Frontal cortex (tissue), 4 donors: ENCODE data around the gene ASPSCR1. TPM values are rescaled to one million over a fixed set of nuclear protein-coding genes. Genes with fewer than 3 reads are reported as not detected.

ENCODE experiments used
- DNase-seq, 2 donors: peaks; one replicate each; pipeline ENCODE4 v3.0.0; 2012; ENCODE audit warnings: low spot score in 2 of 2
- FAIRE-seq: peaks from 2 replicates; lab custom pipeline; 2012; peaks lifted over from hg19 to GRCh38; lab: Jason Lieb, UNC
- total RNA-seq: library from RNA; depleted of rRNA; stranded (reverse); fragments of >200 nt; gene quantifications from one replicate; pipeline ENCODE4 v1.2.3, GENCODE V29; 2014
- donor health status: control.
- donor health status: control.
- donor health status: control.

ASPSCR1 gene
- total RNA-seq, 1 donor from 2014 or later: 13.5 TPM

DNA sequence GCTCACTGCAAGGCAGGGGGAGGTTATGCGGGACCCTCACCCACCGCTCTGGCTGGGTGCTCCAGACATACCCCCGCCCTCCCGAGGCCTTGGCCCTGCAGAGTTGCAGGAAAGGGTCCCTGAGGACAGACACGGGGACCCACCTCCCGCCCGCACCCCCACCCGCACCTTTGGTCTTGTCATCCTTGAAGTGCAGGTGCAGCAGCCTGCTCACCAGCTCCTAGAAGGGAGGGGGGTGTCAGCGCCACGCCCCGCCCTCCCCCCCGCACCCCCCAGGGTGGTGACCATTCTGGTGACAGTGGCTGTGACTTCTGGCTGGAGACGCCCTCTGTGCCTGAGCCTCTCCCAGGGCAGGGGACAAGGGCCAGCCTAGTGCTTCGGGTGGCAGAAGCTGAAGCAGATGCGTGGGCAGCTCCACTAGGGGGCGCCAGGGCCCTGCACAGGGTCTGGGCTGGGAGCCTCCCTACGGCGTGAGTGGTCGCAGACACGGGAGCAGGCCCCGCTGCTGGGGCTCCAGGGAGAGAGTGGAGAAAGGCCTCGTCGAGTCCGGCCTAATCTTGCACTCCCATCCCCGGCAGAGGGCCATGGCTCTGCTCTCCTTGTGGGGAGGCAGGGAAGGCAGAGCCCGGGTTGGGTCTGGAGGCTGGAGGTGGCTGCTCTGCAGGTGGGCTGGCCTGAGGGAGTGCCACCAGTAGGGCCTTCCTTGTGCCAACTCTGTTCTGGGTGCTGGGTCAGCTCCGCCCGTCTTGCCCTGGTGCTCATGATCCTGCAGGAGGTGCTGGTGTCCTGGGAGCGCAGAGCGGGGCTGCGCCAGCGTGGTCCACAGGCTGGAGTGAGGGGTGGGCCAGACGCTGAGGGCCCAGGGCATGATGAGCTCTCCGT, 42.5 kb downstream of the ASPSCR1 start:
- DNase-seq: no peak
- no peak for FAIRE-seq

DNA sequence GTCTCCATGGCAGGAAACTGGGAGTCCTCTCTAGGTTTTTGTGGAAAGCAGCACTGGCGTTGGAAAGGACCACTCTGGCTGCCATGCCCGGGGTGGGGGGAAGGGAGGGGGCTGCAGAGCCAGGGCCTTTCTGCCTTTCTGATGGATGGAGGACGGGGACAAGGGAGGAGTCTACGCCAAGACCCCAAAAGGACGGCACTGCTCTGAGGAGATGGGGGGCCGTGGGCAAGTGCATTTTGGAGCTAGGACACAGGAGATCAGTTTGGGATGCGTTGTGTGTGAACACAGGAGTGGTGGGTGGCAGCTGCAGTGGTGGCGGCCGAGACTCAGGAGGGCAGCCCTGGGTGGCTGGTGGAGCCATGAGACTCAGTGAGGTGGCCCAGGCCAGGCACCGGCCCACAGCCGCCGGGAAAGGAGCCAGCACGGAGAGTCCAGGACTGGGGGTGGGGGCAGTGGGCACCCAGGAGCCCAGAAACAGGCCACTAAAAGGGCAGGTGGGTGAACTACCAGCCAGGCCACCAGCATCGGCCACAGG, 43.2 kb downstream of the ASPSCR1 start:
- DNase-seq (no peak), FAIRE-seq (no peak)

DNA sequence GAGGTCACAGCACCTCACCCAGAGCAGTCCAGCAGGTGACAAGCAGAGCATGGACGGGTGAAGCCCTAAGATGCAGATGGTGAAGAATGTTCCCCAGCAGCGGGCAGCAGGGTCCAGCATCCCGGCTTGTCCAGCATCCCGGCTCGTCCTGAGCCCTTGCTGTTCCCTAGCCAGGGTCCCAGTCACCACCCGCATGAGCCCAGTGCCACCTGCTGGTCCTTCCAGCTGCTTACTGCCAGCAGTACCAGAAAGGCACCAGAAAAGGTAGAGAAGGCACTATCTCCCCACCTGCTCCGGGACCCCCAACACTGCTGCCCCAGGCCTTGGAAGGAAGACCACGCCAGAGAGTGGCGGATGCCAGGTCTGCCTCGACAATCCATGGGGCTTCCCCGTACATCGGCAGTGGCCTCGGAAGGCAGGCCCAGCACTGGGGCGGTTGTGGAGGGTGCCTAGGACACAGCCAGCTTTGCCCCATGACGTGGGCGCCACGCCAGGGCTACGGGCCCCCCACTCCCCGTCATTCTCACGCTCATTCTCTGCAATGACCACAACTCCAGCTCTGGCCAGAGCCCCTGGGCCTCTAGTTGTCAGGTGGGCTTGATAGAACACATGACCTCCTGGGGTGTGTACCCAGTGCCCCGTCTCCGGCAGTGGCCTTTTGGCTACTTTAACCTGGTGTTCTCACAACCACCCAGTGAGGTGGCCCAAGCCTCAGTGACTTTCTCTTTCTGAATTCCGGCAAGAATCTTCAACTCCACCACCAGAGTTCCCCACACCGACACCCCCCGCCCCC, 43.9 kb downstream of the ASPSCR1 start:
- FAIRE-seq (no peak), DNase-seq (peak; percentile 78 to 84)

DNA sequence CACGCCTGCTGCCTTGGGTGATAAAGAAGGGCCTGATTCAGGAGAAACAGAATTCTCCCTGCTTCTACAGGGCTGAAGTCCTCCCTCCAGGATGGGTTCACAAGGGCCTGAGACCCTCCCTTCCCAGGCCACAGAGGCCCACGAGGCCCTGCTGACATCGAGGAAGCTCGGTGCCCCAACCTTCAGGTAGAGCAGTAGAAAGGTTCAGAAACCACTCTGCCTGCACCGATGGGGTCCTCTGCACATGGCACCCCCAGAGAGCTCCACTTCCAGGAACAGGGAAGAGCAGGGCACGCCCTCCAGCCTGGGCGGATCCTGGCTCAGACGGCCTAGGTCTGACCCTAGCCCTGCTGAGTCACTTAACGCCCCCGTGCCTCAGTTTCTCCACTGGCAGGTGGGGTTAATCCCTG, 44.5 kb downstream of the ASPSCR1 start:
- FAIRE-seq (no peak), DNase-seq (no peak)

DNA sequence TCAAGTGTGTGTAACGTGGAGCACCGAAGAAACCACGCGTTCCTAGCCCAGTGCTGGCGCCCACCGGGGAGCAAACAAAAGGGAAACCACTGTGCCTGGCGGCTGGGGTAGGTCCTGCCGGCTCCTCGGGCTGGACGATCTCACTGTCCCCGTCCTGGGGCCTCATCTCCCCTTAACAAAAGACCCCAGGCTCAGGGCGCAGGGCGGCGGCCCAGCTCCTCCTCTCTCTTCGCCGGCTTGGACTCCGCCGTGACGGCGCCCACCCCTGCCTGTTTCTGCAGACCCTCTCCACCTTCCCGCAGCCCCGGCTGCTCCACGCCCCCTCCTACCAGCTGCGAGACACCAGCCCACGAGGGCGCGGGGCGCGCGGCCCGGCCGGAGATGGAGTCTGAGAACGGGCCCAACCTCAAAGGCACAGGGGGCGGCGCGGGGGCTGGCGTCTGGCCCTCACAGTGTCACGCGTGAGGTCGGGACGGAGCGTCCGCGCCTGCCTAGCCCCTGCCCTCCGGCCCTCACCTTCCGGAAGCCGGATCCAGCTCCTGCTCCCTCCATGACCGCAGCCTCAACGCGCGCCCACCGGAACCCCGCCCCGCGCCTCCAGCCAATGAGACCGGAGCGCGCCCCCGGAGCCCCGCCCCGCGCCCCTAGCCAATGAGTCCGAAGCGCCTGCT, 45.0 kb downstream of the ASPSCR1 start, which contains the start of gene CENPX:
Gene CENPX (minus strand): TSS at position 569 of the 671 bp plus-strand sequence. CDS start 17 bp downstream, at position 552.
- DNase-seq: no peak

DNA sequence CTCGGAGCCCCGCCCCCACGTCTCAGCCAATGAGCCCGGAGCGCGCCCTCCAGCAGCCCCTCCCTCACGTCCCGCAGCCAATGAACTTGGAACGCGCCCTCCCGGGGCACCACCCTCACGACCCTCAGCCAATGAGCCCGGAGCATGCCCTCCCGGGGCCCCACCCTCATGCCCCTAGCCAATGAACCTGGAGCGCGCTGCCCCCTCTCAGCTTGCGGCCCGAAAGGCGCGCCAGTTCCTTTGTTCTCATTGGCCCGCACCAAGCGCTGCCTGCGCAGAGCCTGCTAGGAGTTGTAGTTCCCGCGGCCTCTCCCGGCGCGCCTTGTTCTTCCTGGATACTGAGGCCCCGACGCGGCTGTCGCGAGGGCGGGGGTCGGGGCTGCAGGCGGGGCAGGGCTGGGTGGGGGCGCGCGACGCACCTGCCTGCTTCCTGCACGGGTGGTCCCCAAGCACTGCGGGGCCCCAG, 45.6 kb downstream of the ASPSCR1 start, which contains the start of gene LRRC45:
Gene LRRC45 (plus strand): TSS at position 325 of the 466 bp plus-strand sequence. CDS start 339 bp downstream, outside the sequence.
- FAIRE-seq: peak; percentile 97

More for the DNA sequence above, 45.0 kb downstream of the ASPSCR1 start, which contains the start of gene CENPX:
- no peak for FAIRE-seq

DNA sequence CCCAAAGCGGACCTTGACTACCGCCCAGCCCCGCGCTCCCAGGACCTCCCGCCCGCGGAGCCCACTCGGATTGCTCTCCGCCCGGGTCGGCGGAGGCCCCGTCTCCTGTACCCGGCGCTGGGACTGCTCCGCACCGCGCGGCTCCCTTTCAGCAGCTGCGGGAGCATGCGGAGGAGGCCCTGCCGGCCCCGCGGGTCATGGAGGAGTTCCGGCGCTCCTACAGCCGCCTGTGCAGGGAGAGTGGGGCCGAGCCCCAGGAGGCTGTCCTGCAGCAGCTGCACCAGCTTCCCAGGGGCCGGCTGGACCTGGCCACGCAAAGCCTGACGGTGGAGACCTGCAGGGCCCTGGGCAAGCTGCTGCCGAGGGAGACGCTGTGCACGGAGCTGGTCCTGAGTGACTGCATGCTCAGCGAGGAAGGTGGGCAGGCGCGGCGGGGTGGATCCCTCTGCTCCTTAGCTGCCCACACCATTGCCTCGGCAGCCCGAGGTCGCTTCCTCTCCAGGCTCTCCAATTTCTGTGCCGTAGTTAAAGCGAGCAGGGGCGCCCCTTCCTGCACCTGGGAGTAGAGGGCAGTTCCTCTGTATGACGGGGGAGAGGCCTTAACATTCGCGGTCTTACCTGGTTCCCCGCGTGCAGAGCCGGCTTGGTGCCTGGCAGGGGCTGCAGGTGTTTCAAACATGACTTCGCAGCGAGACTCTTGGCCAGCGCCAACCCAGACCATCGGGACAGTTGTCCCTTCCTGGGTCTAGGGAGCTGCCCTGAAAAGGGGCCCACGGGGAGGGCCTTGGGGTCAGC, 46.2 kb downstream of the ASPSCR1 start:
- FAIRE-seq: no peak
- DNase-seq: no peak

More for the DNA sequence above, 45.6 kb downstream of the ASPSCR1 start, which contains the start of gene LRRC45:
- DNase-seq: peak; percentile 100

DNA sequence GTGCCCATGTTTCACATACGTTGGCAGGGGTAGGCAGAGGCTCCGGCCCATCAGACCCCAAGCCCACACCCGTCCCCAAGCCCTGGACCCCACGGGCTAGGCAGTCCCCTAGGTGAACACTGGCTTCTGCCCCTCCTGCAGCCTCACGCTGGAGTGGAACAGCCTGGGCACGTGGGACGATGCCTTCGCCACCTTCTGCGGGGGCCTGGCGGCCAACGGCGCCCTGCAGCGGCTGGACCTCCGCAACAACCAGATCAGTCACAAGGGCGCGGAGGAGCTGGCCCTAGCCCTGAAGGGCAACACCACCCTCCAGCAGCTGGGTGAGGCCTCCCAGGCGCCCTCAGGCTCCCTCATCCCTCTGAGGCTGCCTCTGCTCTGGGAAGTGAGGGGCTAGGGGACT, 47.4 kb downstream of the ASPSCR1 start:
- DNase-seq (no peak), FAIRE-seq (no peak)

DNA sequence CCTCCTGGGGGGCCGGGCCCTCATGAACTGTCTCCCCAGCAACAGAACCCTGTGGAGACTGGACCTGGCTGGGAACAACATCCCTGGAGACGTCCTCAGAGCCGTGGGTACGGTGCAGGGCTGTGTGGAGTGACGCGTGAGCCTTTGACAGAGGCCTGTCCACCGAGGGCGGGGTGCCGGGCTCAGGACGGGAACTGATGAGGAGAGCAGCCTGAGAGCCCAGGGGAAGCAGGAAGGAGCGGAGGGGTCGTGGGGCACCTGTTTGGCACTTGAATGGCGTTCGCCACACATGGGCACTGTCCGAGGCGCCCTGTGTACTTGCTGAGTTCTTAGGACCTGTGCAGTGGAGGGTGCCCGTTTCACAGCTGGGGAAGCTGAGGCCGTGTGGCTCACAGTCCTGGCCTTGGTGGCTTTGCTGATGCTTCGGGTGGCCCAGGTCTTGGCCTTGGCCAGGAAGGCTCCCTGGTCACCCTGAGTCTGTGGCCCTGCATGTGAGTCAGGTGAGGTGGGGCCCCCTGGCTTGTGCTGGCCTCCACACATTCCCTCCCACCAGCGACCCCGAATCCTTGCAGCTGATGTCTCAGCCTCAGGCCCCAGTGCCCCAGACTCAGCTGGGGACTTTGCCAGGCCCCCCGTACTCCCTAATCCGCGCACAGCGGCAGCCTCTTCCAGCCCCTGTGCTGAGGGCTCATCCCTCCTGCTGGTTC, 48.1 kb downstream of the ASPSCR1 start:
- no peak for FAIRE-seq

DNA sequence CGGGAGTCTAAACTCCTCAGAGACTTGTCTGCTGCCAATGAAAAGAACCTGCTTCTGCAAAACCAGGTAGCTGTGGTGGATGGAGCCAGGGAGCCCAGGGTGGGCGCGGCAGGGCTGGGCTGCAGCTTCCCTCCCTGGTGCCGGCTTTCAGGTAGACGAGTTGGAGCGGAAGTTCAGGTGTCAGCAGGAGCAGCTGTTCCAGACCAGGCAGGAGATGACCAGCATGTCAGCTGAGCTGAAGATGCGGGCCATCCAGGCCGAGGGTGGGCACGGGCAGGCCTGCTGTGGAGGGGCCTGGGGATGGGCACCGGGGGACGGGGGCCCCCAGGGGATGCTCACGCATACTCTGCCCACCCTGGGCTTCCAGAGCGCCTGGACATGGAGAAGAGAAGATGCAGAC, 50.8 kb downstream of the ASPSCR1 start:
- DNase-seq (no peak), FAIRE-seq (no peak)

More for the DNA sequence above, 48.1 kb downstream of the ASPSCR1 start:
- DNase-seq: no peak

DNA sequence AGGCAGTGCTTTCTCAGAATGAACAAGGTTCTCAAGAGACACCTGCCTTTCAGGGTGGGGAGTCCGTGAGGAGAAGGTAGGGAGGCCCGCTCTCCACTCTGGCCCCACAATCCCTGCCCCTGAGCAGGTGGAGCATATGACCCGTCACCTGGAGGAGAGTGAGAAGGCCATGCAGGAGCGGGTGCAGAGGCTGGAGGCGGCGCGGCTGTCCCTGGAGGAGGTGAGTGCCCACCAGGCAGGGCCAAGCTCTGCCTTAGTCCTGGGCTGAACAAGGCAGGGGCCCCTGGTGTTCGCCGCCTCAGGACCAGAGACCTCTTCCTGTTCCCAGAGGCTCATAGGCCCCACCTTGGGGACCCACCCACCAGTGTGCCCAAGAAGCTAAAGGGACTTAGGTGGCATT, 51.5 kb downstream of the ASPSCR1 start:
- FAIRE-seq (no peak), DNase-seq (no peak)

DNA sequence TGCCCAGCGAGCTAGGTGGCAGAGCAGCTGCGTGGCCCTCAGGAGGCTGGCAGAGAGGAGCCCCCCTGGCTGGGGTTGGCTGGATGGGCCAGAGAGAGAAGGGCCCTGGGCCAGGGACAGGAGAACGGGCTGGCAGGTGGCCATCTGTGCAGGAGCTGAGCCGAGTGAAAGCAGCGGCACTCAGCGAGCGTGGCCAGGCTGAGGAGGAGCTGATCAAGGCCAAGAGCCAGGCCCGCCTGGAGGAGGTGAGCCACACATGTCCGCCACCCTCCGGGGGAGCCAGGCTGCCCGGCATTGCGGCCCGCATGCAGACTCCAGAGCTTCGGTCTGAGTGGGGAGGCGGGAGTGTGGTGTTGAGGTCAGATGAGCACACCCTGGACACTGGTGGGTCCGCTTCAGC, 52.0 kb downstream of the ASPSCR1 start:
- DNase-seq (no peak), FAIRE-seq (no peak)

DNA sequence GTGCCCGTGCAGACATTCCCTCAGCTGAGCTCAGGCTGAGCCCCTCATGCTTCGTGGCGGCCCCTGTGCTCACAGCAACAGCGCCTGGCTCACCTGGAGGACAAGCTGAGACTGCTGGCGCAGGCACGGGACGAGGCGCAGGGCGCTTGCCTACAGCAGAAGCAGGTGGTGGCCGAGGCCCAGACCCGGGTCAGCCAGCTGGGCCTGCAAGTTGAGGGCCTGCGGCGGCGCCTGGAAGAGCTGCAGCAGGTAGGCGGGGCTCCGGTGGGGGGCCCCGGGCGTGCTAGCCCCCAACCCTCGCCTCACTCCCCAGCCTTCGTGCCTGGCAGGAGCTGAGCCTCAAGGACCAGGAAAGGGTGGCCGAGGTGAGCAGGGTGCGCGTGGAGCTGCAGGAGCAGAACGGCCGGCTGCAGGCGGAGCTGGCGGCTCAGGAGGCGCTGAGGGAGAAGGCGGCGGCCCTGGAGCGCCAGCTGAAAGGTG, 52.6 kb downstream of the ASPSCR1 start:
- FAIRE-seq (no peak), DNase-seq (no peak)

DNA sequence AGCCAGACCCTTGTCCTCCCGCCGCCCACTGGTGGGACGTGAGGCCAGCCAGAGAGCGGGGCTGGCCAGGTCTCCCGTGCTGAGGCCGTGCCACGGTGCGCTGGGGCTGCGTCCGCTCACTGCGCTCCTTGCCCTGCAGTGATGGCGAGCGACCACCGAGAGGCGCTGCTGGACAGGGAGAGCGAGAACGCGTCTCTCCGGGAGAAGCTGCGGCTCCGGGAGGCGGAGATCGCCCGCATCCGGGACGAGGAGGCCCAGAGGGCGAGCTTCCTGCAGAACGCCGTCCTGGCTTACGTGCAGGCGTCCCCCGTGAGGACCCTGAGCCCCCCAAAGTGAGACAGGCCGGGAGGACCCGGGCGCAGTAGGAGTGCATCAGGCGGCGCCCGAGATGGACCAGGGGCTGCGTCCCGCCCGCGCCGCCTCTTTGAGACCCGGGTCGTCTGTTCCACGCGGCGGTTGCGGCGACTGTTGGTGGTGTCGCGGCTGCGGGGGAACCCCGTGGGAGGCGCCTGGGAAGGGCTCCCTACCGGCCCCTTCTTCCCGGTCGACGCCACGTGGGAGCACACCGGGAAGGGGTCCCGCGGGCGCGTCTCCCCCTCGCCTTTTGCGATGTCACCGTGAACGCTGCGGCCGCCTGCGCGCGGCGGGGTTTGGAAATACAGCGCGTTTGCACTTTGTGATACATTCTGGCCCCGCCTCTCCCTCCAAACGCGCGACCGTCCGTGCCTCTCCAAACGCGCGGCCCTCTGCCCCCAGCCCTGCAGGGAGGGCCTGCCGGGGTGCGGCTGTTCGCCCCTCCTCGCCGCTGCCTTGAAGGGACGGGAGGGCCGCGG, 53.3 kb downstream of the ASPSCR1 start:
- DNase-seq (peak; percentile 90 to 95), FAIRE-seq (no peak)

DNA sequence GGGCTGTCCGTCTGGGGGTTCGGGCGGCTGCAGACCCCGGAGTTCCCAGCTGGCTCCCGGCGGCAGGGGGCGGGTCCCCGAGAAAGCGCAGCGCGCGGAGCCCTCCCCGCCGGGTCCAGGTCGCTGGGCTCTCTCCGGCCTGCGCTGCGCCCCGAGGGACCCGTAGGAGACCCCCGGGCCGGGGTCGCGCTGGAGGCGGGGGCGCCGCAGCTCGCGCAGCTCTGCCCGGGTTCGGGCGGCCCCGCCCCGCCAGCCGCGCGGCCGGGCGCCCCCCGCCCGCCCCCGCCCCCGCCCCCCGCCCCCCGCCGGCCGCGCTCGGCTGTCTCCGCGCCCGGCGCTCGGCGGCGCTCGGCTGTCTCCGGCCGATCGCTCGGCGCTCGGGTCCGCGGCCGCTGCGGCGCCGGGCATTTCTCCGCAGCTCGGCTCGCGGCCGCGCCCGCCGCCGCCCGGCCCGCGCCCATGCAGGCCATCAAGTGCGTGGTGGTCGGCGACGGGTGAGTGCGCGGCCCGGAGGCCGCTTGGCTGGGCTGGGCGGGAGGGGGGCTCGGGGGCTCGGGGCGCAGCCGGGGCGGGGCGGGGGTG, 54.0 kb downstream of the ASPSCR1 start, which contains the start of gene RAC3:
Gene RAC3 (plus strand): TSS at position 376 of the 582 bp plus-strand sequence. CDS start 84 bp downstream, at position 460.
- DNase-seq (peak in 1 of 2 donors; percentile 69), FAIRE-seq (no peak)

DNA sequence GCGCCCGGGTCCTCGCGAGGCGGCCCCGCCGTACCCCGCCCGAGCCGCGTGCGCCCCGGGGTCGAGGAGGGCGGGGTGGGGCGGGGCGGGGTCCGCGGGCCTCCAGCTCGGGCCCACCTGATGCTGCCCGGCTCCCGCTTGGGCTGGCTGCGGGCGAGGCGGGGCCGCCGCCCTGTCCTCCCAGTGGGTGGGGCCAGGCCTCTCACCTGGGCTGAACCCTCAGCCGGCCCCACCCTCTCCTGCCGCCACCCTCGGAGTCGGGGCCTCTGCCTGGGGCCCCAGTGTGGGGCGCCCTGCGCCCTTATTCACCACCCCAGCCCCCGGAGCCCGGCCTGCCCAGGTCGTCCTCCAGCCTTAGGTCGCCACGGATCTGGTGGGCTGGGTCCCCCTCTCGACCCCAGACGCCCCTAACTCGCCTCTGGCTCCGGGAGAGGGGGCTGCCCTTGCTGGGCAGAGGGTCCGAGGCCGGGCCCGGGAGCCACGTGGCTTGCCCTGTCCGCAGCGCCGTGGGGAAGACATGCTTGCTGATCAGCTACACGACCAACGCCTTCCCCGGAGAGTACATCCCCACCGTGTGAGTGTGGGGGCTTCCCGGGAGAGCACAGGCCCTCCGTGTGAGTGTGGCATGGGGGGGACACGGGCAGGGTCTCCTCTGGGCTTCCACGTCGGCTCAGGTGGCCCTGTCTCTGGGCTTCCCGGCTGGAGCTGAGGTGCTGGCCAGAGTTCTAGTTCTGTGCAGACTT, 54.6 kb downstream of the ASPSCR1 start:
- FAIRE-seq: no peak
- DNase-seq: no peak
